PC-9 (cell line): ENCODE data around the gene SMCO3. TPM values are rescaled to one million over a fixed set of nuclear protein-coding genes. Genes with fewer than 3 reads are reported as not detected.

Source experiments
- BruUV-seq: library from RNA; stranded (reverse); fragments of 400-500 nt; replicated peaks from 2 replicates; lab custom pipeline; 2021; lab: Mats Ljungman, UMichigan
- CTCF ChIA-PET: fragments of 300-600 bp; sonication (Branson Sonifier 250); formaldehyde crosslinking; loops from one replicate; lab custom pipeline; 2022; ENCODE audit warnings: antibody characterized with exemption; lab: Charles Lee
- POLR2A ChIA-PET: fragments of 300-600 bp; sonication (Branson Sonifier 250); formaldehyde crosslinking; loops from one replicate; lab custom pipeline; 2022; ENCODE audit warnings: antibody characterized with exemption; ENCODE audit not compliant: unreplicated experiment; lab: Charles Lee
- DNase-seq, 2 experiments: peaks; one replicate each; pipeline versions ENCODE4 v3.0.0 to v3.0.0-alpha.2; 2015 to 2022; ENCODE audit warnings: mixed read lengths in 1 of 2
- H2AFZ ChIP-seq: fragments of 200-600 bp; sonication (generic); 2 replicates; pipeline ENCODE4 v1.8.1; 2017; ENCODE audit warnings: antibody characterized with exemption
- H3F3A ChIP-seq: fragments of 200-600 bp; sonication (generic); 2 replicates; pipeline ENCODE4 v1.8.1; 2017; ENCODE audit warnings: antibody characterized with exemption, mild to moderate bottlenecking, low read depth; ENCODE audit not compliant: insufficient read depth
- H3K27ac ChIP-seq: fragments of 200-600 bp; sonication (generic); 2 replicates; pipeline ENCODE4 v1.6.1; 2016; ENCODE audit warnings: mixed run types
- H3K27me3 ChIP-seq: fragments of 200-600 bp; sonication (generic); 2 replicates; pipeline ENCODE4 v1.6.1; 2016; ENCODE audit warnings: low read depth, mixed run types; ENCODE audit not compliant: insufficient read depth
- H3K36me3 ChIP-seq: fragments of 200-600 bp; sonication (generic); 2 replicates; pipeline ENCODE4 v1.6.1; 2016; ENCODE audit warnings: low read depth, mixed run types
- H3K4me1 ChIP-seq: fragments of 200-600 bp; sonication (generic); replicated peaks from 2 replicates; pipeline ENCODE4 v1.6.1; 2016; ENCODE audit warnings: mixed run types; ENCODE audit not compliant: insufficient read depth
- H3K4me2 ChIP-seq: fragments of 200-600 bp; sonication (generic); 2 replicates; pipeline ENCODE4 v1.6.1; 2017; ENCODE audit warnings: mixed run types
- H3K4me3 ChIP-seq: fragments of 200-600 bp; sonication (generic); 2 replicates; pipeline ENCODE4 v1.6.1; 2016; ENCODE audit warnings: mixed run types
- H3K79me2 ChIP-seq: fragments of 200-600 bp; sonication (generic); 2 replicates; pipeline ENCODE4 v1.6.1; 2017; ENCODE audit warnings: low read depth, mixed run types
- H3K9me2 ChIP-seq: fragments of 200-600 bp; sonication (generic); 2 replicates; pipeline ENCODE4 v1.8.1; 2017; ENCODE audit warnings: mild to moderate bottlenecking; ENCODE audit not compliant: insufficient read depth
- H3K9me3 ChIP-seq: fragments of 200-600 bp; sonication (generic); 2 replicates; pipeline ENCODE4 v1.8.1; 2016; ENCODE audit warnings: low read depth; ENCODE audit not compliant: insufficient read depth
- H4K20me1 ChIP-seq: fragments of 200-600 bp; sonication (generic); 2 replicates; pipeline ENCODE4 v1.8.1; 2017; ENCODE audit not compliant: insufficient read depth
- EZH2 ChIP-seq: fragments of 200-600 bp; sonication (generic); IDR thresholded peaks from 2 replicates; pipeline ENCODE4 v1.8.0; 2017; ENCODE audit warnings: antibody characterized with exemption, low read depth
- intact Hi-C: fragments of 100-400 bp; cut with micrococcal nuclease; formaldehyde crosslinking; loops from one replicate; pipeline ENCODE4 v1.10.0; 2022; ENCODE audit not compliant: unreplicated experiment
- total RNA-seq: library from RNA; stranded (reverse); gene quantifications from 2 replicates; pipeline ENCODE4 v1.2.3, GENCODE V29; 2021
- TF ChIP-seq, protein P1 (sequence below): fragments of 200-600 bp; sonication (generic); conservative IDR thresholded peaks from 2 replicates; pipeline ENCODE4 v1.6.1; 2017; ENCODE audit warnings: mixed run types, antibody characterized with exemption, mild to moderate bottlenecking, moderate library complexity

SMCO3 gene
- total RNA-seq, 1 experiment from 2014 or later = not detected

DNA sequence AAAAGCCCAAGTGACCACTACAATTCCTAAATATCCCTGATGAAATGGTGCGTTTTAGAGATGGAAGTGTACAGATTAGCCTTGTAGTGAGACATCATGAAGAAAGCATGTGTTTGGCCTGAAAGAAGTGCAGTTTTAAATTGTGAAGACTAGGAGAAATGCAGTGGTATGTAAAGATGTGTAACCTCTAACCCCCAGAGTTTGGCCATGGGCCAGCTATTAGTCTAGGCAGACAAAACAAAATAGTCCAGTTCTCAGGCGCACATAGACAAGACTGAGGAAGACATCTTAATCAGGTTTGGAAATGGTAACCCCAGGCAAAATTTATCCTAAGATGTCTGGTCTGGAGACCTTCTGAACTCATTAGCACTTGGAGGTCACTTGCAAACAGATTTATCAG lies 34.1 kb downstream of the SMCO3 start:
- intact Hi-C loops = loop anchor here (10.0 kb wide), 1 partner anchor 1105 kb away; the partner anchor contains the start of gene STRAP
- H3K4me2 ChIP-seq = no peak overlapping the region
- H4K20me1 ChIP-seq = no peaks in the 10 kb centered on the region
- H3K4me1 ChIP-seq = peaks cover 32% of the 10 kb centered on the region
- peaks cover 21% of the 10 kb centered on the region for H3K79me2 ChIP-seq
- no peaks in the 10 kb centered on the region for H3K9me3 ChIP-seq
- no peaks in the 10 kb centered on the region for H3K27me3 ChIP-seq
- no peaks in the 10 kb centered on the region for H3K9me2 ChIP-seq
- BruUV-seq = no TSS peak
- TF ChIP-seq EZH2 = no peak
- TF ChIP-seq, protein P1, sequence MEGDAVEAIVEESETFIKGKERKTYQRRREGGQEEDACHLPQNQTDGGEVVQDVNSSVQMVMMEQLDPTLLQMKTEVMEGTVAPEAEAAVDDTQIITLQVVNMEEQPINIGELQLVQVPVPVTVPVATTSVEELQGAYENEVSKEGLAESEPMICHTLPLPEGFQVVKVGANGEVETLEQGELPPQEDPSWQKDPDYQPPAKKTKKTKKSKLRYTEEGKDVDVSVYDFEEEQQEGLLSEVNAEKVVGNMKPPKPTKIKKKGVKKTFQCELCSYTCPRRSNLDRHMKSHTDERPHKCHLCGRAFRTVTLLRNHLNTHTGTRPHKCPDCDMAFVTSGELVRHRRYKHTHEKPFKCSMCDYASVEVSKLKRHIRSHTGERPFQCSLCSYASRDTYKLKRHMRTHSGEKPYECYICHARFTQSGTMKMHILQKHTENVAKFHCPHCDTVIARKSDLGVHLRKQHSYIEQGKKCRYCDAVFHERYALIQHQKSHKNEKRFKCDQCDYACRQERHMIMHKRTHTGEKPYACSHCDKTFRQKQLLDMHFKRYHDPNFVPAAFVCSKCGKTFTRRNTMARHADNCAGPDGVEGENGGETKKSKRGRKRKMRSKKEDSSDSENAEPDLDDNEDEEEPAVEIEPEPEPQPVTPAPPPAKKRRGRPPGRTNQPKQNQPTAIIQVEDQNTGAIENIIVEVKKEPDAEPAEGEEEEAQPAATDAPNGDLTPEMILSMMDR = no peak
- no peak overlapping the region for H2AFZ ChIP-seq
- ChIA-PET POLR2A (no interaction called here), CTCF (no interaction called here)
- no peak for DNase-seq
- H3F3A ChIP-seq = peaks cover 37% of the 10 kb centered on the region
- no peak overlapping the region for H3K4me3 ChIP-seq
- H3K36me3 ChIP-seq = no peaks in the 10 kb centered on the region
- H3K27ac ChIP-seq = no peak overlapping the region

DNA sequence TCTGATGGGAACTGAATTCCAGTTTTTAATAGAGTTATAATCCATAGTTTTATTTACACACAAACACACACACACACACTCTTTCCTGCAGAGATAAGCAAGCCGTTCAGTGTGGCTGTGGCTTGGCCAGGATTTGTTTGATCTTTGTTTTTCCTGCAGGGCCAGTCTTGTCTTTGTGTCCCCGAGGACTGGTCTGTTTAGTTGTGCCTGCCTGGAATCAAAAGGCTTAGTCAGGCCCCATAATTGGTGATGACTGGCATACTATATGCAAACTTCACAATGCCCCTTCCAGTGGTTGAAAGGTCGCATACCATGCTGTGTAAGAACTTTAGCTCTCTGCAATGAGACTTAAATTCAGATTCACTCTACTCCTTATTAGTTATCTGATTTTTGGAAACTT lies 36.7 kb downstream of the SMCO3 start:
- CTCF ChIA-PET = interaction anchor here (0.6 kb wide), 2 partner anchors 157 to 218 kb away, joined by 3 to 4 read pairs; no protein-coding TSS in a partner anchor
- H3K27me3 ChIP-seq = no peaks in the 10 kb centered on the region
- H3K4me2 ChIP-seq = peak overlapping the region; percentile 88
- no peaks in the 10 kb centered on the region for H4K20me1 ChIP-seq
- TF ChIP-seq EZH2 = no peak
- TF ChIP-seq, protein P1 = no peak
- H2AFZ ChIP-seq = no peak overlapping the region
- H3K36me3 ChIP-seq = no peaks in the 10 kb centered on the region
- no peaks in the 10 kb centered on the region for H3K9me2 ChIP-seq
- peak; percentile 79 to 93 for DNase-seq
- peaks cover 34% of the 10 kb centered on the region for H3K79me2 ChIP-seq
- no peaks in the 10 kb centered on the region for H3K9me3 ChIP-seq
- POLR2A ChIA-PET = interaction anchor here (0.6 to 1.0 kb wide), 5 partner anchors 26 to 493 kb away, joined by 3 to 13 read pairs (median 3); partner anchors contain the start of genes C12orf60 and WBP11
- no TSS peak for BruUV-seq
- peaks cover 32% of the 10 kb centered on the region for H3K4me1 ChIP-seq
- H3K4me3 ChIP-seq = peak overlapping the region; percentile 91; the same call in 1 of the 2 replicates
- H3F3A ChIP-seq = peaks cover 36% of the 10 kb centered on the region
- peak overlapping the region; percentile 89 for H3K27ac ChIP-seq
- intact Hi-C loops = loop anchor here (1.0 to 10.0 kb wide), 5 partner anchors 60 to 1108 kb away; partner anchors contain the start of genes RERG and STRAP

DNA sequence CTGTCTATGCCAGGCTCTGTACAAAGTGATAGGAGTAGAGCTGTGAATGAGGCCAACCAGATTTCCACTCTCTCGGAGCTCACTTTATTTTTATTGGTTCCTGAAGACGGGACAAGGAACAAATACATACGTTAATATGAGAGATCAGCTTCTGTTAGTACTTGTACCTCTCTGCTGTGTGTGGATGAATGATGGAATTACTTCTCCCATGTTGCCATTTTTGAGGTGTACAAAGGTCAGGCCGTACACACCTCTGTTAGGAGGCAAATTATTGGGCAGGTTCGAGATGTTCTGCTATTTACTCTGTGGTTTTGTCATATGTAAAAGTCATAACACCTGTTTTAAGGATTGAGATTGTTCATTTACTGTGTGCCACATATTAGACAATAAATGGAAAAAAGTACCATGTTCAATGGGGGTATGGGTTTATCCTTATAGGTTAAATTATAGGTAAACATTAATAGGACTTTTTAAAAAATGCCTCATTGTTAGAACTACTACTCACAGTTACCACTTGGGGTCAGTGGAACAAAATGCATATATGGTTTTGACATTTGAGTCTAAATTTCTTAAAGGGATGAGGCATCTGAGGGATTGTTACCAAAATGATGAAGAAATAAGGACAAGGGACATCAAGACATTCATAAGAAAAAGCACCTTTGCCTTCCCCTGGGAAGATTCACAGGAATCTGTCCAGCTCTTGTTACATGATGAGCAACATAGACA lies 37.6 kb downstream of the SMCO3 start:
- peaks cover 34% of the 10 kb centered on the region for H3K79me2 ChIP-seq
- TF ChIP-seq, protein P1 = peak; percentile 46; the same call in 1 of the 2 replicates
- TF ChIP-seq EZH2 = no peak
- ChIA-PET CTCF (interaction anchor here (0.6 kb wide), 1 partner anchor 78 kb away, joined by 4 read pairs; no protein-coding TSS in a partner anchor), POLR2A (interaction anchor here (0.6 kb wide), 2 partner anchors 410 to 795 kb away, joined by 5 read pairs; no protein-coding TSS in a partner anchor)
- no peaks in the 10 kb centered on the region for H4K20me1 ChIP-seq
- H2AFZ ChIP-seq = no peak overlapping the region
- peak overlapping the region; percentile 89 for H3K27ac ChIP-seq
- peaks cover 36% of the 10 kb centered on the region for H3F3A ChIP-seq
- peak overlapping the region; percentile 91 for H3K4me3 ChIP-seq
- no peaks in the 10 kb centered on the region for H3K9me2 ChIP-seq
- peaks cover 41% of the 10 kb centered on the region for H3K4me1 ChIP-seq
- H3K4me2 ChIP-seq = peak overlapping the region; percentile 88
- intact Hi-C loops = loop anchor here (2.0 to 10.0 kb wide), 3 partner anchors 60 to 1108 kb away; partner anchors contain the start of gene STRAP
- H3K36me3 ChIP-seq = no peaks in the 10 kb centered on the region
- peak in 1 of 2 experiments; percentile 49 for DNase-seq
- H3K27me3 ChIP-seq = no peaks in the 10 kb centered on the region
- no TSS peak for BruUV-seq
- no peaks in the 10 kb centered on the region for H3K9me3 ChIP-seq
